Esophagus (tissue), 2 donors: ENCODE data around the gene CDK18. TPM values are rescaled to one million over a fixed set of nuclear protein-coding genes. Genes with fewer than 3 reads are reported as not detected.

Source experiments
- H3K27ac ChIP-seq, 2 donors: one replicate each; pipeline ENCODE4 v1.5.1; 2013; ENCODE audit warnings: low read depth in 2 of 2, mild to moderate bottlenecking in 2 of 2, inconsistent platforms in 1 of 2, low read length in 1 of 2, moderate library complexity in 1 of 2
- H3K27me3 ChIP-seq, 2 donors: one replicate each; pipeline ENCODE4 v1.6.1; 2013; ENCODE audit warnings: low read length in 2 of 2, control low read depth in 1 of 2, mild to moderate bottlenecking in 1 of 2; ENCODE audit not compliant: insufficient read depth in 2 of 2, control insufficient read depth in 1 of 2
- H3K36me3 ChIP-seq, 2 donors: one replicate each; pipeline ENCODE4 v1.6.1; 2013; ENCODE audit warnings: low read length in 1 of 2; ENCODE audit not compliant: control insufficient read depth in 2 of 2, insufficient read depth in 2 of 2
- H3K4me1 ChIP-seq, 2 donors: one replicate each; pipeline ENCODE4 v1.6.1; 2013; ENCODE audit warnings: low read length in 1 of 2; ENCODE audit not compliant: control insufficient read depth in 2 of 2, insufficient read depth in 2 of 2
- H3K4me3 ChIP-seq, 2 donors: one replicate each; pipeline ENCODE4 v1.5.1; 2013; ENCODE audit warnings: low read length in 2 of 2, mild to moderate bottlenecking in 2 of 2, low read depth in 1 of 2, moderate library complexity in 1 of 2
- H3K9me3 ChIP-seq, 2 donors: one replicate each; pipeline ENCODE4 v1.6.1; 2013; ENCODE audit warnings: mild to moderate bottlenecking in 2 of 2, low read depth in 1 of 2, low read length in 1 of 2, moderate library complexity in 1 of 2; ENCODE audit not compliant: control insufficient read depth in 2 of 2, insufficient read depth in 1 of 2
- WGBS, 2 donors: extraction: QIAGEN DNeasy Blood & Tissue Kit; methylation state at CpG; one replicate each; pipeline ENCODE4 v1.1.7; 2013; 5-methylcytosine and 5-hydroxymethylcytosine counted together
- polyA plus RNA-seq, 2 donors: library from polyadenylated mRNA; stranded (reverse); fragments of 200-250 nt; gene quantifications; one replicate each; pipeline ENCODE4 v1.2.3, GENCODE V29; 2013
- donor health status: healthy with polysubstance abuse.
- donor health status: Bipolar disorder and iron deficiency.

Gene CDK18
- polyA plus RNA-seq, 2 donors = 3.5 to 9.0 TPM

DNA sequence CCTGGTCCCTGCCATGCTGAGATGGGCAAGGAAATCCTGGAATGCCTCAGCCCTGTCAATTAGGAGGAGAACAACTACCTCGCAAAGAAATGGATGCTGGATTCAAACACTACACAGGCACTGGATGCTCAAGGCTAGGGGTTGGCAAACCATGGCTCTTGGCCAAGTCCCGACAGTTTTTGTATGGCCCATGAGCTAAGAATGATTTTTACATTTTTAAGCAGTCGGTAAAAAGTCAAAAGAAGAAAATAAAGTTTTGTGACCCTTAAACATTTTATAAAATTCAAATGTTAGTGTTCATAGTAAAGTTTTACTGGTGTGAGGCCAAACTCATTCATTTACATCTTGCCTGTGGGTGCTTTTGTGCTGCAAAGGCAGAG, 6.5 kb downstream of the CDK18 start:
- no peaks in the 10 kb centered on the region for H3K9me3 ChIP-seq
- H3K27me3 ChIP-seq = no peaks in the 10 kb centered on the region
- H3K27ac ChIP-seq = no peak overlapping the region
- peaks cover 3 to 8% of the 10 kb centered on the region in 2 donors for H3K4me1 ChIP-seq
- 58 to 70% methylated on average over 3 of the region's 3 CpGs for WGBS, 2 donors
- no peak overlapping the region for H3K4me3 ChIP-seq
- H3K36me3 ChIP-seq = no peaks in the 10 kb centered on the region

DNA sequence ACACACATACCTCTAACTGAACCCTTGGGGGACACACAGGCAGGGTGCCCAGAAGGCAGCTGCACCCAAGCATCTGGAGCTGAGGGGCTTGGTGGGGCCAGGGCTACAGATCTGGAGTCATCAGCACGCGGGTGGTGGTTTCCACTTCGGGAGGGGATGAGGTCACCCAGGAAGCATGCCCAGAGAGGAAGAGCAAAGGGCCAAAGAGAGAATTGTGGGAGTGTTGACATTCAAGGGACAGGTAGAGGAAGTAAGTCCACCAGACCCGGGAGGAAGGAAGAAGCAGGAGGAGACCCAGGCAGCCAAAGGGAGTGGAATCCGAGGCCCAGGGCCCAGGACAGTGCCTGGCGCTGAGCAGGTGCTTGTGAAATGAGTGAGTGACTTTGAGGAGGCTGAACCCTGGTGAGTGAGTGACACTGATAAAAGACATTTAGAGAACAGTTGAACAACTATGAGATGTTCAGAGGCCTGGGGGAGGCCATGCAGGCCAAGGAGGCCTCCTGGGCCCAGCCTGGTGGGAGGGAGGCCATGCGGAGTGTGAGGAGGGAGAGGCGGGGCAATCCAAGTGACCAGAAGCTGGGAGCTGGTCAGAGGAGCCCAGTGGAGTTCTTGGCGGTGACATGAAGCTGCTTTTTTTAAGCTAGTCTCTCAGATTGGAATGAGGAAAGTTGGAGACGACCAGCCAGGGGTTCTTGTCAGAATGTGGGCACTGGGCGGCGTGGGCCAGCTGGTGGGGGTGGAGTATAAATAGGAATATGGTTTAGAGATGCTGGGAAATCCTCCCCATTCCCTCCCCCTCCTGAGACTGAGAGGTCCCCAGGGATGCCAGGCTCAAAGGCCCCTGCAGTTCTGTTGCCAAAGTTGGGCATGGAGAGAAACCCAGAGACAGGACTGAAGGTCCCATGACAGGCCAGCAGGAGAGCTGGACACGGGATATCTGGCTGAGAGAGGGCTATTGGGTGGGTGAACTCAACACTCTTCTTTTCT, 7.9 kb downstream of the CDK18 start:
- H3K27me3 ChIP-seq = no peaks in the 10 kb centered on the region
- no peak overlapping the region for H3K27ac ChIP-seq
- peaks cover 3 to 7% of the 10 kb centered on the region in 2 donors for H3K4me1 ChIP-seq

DNA sequence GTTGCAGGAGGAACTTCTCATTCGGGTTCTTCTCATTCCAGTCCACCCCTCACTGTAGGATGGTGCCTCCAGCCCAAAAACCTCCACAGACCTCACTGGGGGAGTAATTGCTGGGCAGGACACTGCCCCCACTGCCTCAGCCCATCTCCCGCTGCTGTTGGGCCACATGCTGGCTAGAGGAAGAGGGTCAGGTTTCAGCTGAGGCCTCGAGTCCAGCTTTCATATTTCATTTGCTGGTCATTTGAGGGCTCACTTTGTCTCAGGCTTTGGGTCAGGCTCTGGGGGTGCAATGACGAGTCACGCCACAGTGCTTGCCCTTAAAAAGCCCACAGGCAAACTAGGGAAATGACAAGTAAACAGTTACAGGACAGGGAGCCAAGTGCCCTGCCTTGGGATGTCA, 9.3 kb downstream of the CDK18 start:
- Histone ChIP-seq H3K36me3 (no peaks in the 10 kb centered on the region), H3K9me3 (no peaks in the 10 kb centered on the region), H3K27me3 (no peaks in the 10 kb centered on the region), H3K4me1 (peaks cover 3 to 7% of the 10 kb centered on the region in 2 donors), H3K4me3 (no peak overlapping the region), H3K27ac (no peak overlapping the region)
- 77 to 78% methylated on average over 5 of the region's 5 CpGs for WGBS, 2 donors

More for the DNA sequence above, 7.9 kb downstream of the CDK18 start:
- H3K9me3 ChIP-seq = no peaks in the 10 kb centered on the region
- H3K36me3 ChIP-seq = no peaks in the 10 kb centered on the region
- WGBS, 2 donors = 67 to 69% methylated on average over 13 of the region's 13 CpGs
- no peak overlapping the region for H3K4me3 ChIP-seq

DNA sequence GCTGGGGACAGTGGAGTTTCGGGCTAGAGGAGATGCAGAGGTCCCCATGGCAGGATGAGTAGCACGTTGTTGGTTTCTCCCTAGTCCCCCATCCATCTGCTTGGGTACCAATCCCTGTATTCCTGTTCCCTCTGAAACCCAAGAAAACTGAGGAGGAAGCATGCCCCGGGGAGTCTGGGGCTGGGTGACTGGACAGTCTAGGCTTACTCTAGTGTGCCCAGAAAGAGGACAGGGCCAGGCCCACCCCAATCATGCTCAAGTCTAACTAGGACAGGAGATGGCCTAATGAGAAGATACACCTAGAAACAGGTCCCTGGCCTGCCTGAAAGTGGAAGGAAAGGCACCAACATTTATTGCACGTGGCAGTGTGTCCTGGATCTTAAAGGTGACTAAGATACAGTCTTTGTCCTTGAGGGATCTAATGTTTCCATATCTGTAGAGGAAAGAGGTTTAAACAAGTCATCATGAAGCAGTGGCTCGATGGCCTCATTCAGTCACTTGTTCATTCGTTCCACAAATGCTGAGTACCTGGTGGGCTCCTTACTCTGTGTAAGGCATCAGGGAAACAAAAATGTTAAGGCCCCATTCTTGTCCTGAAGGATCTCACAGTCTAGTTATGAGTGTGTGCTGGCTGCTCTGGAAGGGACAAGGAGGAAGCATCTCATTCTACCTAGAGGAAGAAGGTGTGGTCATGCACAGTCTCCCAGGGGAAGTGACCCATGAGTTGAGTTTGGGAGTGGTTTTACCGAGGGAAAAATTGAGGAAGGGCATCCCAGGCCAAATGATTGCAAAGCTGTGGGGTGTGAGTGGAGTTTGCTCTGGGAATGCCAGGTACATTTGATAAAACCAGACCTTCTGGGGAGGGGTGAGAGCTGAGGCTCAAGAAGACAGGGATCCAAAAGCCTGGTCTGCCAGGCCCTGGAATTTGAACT, 10.0 kb downstream of the CDK18 start:
- 81 to 85% methylated on average over 7 of the region's 7 CpGs for WGBS, 2 donors
- Histone ChIP-seq H3K9me3 (no peaks in the 10 kb centered on the region), H3K4me1 (peaks cover 3 to 7% of the 10 kb centered on the region in 2 donors), H3K27ac (no peak overlapping the region), H3K27me3 (no peaks in the 10 kb centered on the region), H3K36me3 (no peaks in the 10 kb centered on the region), H3K4me3 (no peak overlapping the region)

DNA sequence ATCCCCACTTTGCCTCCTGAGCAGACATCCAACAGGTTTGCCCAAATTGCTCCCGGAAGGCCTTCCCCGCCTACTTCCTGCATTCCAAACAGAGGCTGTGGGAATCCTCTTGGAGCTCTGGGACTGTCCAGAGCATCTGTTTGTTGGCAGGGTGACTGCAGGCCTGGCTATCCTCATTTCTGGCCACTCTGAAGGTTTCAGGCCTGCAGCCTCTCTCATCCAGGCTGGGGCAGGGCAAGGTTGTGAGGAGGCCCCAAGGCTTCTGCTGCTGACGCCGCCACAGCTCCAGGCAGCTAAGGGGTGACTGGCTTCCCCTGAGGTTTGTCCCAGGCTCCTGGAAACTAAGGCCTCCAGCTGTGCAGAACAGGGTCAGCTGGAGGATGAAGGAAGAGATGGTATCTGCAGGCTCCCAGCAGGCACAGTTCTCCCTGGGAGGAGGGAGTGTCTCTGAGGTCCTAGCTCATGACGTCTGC, 11.3 kb downstream of the CDK18 start:
- H3K36me3 ChIP-seq = no peaks in the 10 kb centered on the region
- H3K27me3 ChIP-seq = no peaks in the 10 kb centered on the region
- peaks cover 0 to under 1% of the 10 kb centered on the region in 2 donors for H3K4me1 ChIP-seq
- 58 to 68% methylated on average over 5 of the region's 5 CpGs for WGBS, 2 donors
- no peak overlapping the region for H3K27ac ChIP-seq
- no peaks in the 10 kb centered on the region for H3K9me3 ChIP-seq
- no peak overlapping the region for H3K4me3 ChIP-seq

DNA sequence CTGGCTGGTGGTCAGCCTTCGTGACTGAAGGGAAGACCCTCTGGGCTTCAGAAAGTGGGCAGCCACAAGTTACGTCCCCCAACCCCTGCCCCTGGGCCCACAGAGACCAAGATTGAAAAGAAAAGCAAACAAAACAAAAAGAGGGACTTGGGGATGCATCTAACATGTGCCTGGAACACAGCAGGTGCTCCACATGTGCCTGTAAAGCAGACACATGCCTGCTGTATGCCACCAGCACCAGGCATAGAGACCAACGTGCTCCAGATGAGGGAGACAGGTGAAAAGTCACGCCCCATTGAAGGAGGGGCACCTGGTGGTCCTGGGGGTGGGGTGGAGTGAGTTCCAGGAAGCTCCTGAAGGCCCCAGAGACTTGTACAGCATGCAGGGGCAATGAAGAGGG, 11.9 kb downstream of the CDK18 start:
- Histone ChIP-seq H3K4me3 (no peak overlapping the region), H3K9me3 (no peaks in the 10 kb centered on the region), H3K27ac (no peak overlapping the region), H3K4me1 (no peaks in the 10 kb centered on the region), H3K27me3 (no peaks in the 10 kb centered on the region), H3K36me3 (no peaks in the 10 kb centered on the region)
- WGBS, 2 donors = 73 to 81% methylated on average over 4 of the region's 4 CpGs

DNA sequence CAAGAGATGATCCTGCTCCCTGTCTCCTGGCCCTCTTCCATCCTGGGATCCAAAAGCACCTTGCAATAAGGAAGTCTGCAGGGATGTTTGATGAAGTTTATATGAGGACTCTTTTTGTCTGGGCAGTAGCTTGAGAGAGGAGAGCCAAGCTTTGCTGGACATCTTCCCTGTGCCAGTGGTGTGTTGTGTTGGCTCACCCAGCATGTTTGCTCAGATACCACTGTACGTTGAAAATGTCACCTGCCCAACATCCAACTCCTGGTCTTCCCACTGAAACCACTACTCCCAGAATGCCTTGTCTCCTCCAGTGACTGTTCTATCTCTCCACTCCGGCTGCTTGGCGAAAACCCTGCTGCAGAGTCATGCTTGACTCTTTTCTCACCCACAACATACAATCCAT, 12.8 kb downstream of the CDK18 start:
- Histone ChIP-seq H3K4me3 (no peak overlapping the region), H3K27ac (no peak overlapping the region), H3K36me3 (no peaks in the 10 kb centered on the region), H3K9me3 (no peaks in the 10 kb centered on the region), H3K4me1 (no peaks in the 10 kb centered on the region), H3K27me3 (no peaks in the 10 kb centered on the region)
- 70 to 81% methylated on average over 3 of the region's 3 CpGs for WGBS, 2 donors

DNA sequence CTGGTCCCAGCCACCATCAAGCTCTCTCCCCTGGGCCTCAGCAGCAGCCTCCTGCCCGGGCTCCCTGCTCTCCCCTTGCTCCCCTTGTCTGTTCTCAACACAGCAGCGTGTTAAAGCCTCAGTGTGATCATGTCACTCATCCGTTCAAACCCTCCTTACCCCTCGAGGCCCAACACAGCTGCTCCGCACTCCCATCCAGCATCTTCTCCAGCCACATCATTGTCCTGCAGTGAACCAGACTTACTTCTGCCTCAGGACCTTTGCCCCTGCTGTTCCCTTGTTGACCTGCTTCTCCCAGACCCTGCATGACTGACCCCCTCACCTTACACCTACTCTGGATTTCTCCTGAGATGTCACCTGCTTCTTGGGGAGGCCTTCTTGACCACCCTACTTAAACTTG, 13.3 kb downstream of the CDK18 start:
- 86 to 88% methylated on average over 5 of the region's 5 CpGs for WGBS, 2 donors
- Histone ChIP-seq H3K4me1 (no peaks in the 10 kb centered on the region), H3K9me3 (no peaks in the 10 kb centered on the region), H3K4me3 (no peak overlapping the region), H3K27me3 (no peaks in the 10 kb centered on the region), H3K36me3 (no peaks in the 10 kb centered on the region), H3K27ac (no peak overlapping the region)

DNA sequence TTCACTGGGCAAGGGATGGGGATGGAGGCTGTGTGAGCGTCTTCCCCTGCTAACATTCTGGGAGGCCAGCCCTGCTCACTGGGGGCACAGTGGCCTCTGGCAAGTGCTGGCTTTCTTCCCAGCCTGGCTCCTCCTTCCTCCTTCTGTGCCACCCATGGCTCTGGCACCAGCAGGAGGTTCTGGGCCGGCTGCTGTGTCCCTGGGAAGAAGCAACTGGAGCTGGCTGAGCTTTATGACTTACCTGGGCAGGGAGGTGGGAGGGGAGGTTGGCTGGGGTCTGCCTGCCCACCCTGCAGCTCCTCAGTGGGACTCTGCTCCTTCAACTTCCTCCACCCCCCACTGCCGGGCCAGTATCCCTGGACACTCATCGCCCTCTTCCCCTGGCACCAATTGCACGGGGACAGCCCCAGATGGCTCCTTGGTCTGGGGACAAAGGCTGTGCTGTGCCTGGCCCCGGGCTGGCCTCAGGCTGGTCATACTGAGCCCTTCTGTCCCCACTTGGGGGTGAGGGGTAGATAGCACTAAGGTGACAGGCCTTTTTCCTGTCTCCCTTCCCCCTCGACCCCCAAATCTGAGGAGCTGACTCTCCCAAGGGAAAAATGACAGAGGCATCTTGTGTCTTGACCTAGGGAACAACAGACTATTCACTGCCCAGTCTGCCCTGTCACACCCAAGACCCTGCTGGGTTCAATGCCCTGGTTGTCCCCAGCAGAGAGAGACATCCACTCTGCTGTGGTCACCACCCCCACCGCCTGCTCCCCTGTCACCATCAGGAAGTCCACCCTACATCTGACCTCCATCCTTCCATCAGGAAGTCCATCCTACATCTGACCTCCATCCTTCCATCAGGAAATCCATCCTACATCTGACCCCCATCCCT, 14.4 kb downstream of the CDK18 start:
- WGBS, 2 donors = 72 to 77% methylated on average over 8 of the region's 8 CpGs
- Histone ChIP-seq H3K36me3 (no peaks in the 10 kb centered on the region), H3K27ac (no peak overlapping the region), H3K9me3 (no peaks in the 10 kb centered on the region), H3K4me1 (no peaks in the 10 kb centered on the region), H3K4me3 (no peak overlapping the region), H3K27me3 (no peaks in the 10 kb centered on the region)
